Measurements from ENCODE around the gene GPAT2. TPM values are rescaled to one million over a fixed set of nuclear protein-coding genes. Genes with fewer than 3 reads are reported as not detected.
A peak's percentile ranks its signal among the peaks of the same experiment; 100 is the strongest.
"Not testable (repeated sequence)": the region's sequence is repeated elsewhere in the genome, so short reads cannot be mapped to it uniquely, and the experiment has no call there.

GPAT2 gene
- total and polyA plus RNA-seq, 2 of the 13 experiments (the other 11 are each of a cell fraction or from before 2014, with no cell fraction given), result not detected

DNA sequence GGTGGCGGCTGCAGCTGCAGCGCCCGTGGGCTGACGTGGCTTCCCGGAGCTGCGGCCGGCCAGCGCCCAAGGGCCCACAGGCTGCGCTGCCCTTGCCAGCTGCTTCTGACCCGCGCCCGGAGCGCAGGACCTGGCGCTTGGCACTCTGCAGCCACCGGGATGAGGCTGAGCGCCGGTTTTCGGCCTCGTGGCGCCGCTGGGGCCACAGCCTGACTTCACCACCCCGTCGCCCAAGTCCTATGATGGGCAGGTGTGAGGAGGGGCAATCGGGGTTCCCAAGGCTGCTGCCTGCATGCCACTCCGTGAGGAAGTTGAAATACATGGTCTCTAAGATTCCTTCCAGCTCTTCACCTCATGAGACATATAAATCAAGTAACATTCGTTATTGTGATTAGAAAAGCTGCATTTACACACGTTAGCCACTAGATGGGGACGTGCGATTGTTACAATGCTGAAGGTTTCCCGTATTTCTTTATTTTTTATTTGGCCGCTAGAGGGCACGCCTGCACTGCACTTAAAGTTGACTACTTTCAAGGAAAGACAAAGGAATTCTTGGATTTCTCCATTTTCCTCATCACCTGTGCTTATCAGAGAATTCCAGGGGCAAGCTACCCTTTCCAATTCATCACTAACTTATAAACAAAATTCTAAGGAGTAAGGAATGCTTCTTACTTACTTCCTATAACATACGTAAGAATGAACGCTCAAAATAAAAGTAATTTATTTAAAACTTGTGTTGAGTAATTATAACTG is 42.0 kb downstream of the GPAT2 start:
- peak; percentile 64 for FAIRE-seq
- TF ChIP-seq KDM5B (CRISPR knock-in tag; IDR thresholded peaks at IDR 0.05; ENCODE audit: borderline replicate concordance), result 0 out of 2 replicates have a peak, but pooled peaks have one; percentile 47
- TF ChIP-seq YEATS2 (CRISPR knock-in tag; IDR thresholded peaks at IDR 0.05; ENCODE audit: borderline replicate concordance), result peak; percentile 42; the same call in 1 of the 2 replicates
- TF ChIP-seq ZNF225 (CRISPR knock-in tag; IDR thresholded peaks at IDR 0.05), result peak; percentile 79
- TF ChIP-seq NRL (CRISPR knock-in tag; IDR thresholded peaks at IDR 0.05; ENCODE audit: borderline replicate concordance), result 0 out of 2 replicates have a peak, but pooled peaks have one; percentile 9
- TF ChIP-seq ZNF614 (CRISPR knock-in tag; IDR thresholded peaks at IDR 0.05; ENCODE audit: borderline replicate concordance), result 0 out of 2 replicates have a peak, but pooled peaks have one; percentile 22
- peak; percentile 28; the same call in 1 of the 2 replicates for TF ChIP-seq RXRB (CRISPR knock-in tag; IDR thresholded peaks at IDR 0.05; ENCODE audit: borderline replicate concordance)
- TF ChIP-seq ERF (CRISPR knock-in tag; IDR thresholded peaks at IDR 0.05), result 0 out of 2 replicates have a peak, but pooled peaks have one; percentile 29
- TF ChIP-seq, protein P1, sequence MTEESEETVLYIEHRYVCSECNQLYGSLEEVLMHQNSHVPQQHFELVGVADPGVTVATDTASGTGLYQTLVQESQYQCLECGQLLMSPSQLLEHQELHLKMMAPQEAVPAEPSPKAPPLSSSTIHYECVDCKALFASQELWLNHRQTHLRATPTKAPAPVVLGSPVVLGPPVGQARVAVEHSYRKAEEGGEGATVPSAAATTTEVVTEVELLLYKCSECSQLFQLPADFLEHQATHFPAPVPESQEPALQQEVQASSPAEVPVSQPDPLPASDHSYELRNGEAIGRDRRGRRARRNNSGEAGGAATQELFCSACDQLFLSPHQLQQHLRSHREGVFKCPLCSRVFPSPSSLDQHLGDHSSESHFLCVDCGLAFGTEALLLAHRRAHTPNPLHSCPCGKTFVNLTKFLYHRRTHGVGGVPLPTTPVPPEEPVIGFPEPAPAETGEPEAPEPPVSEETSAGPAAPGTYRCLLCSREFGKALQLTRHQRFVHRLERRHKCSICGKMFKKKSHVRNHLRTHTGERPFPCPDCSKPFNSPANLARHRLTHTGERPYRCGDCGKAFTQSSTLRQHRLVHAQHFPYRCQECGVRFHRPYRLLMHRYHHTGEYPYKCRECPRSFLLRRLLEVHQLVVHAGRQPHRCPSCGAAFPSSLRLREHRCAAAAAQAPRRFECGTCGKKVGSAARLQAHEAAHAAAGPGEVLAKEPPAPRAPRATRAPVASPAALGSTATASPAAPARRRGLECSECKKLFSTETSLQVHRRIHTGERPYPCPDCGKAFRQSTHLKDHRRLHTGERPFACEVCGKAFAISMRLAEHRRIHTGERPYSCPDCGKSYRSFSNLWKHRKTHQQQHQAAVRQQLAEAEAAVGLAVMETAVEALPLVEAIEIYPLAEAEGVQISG (CRISPR knock-in tag; IDR thresholded peaks at IDR 0.05), result peak; percentile 78
- TF ChIP-seq ZNF563 (CRISPR knock-in tag; IDR thresholded peaks at IDR 0.05), result peak; percentile 12; the same call in 1 of the 2 replicates
- TF ChIP-seq DMAP1 (CRISPR knock-in tag; IDR thresholded peaks at IDR 0.05), result peak; percentile 47; the same call in 1 of the 2 replicates
- TF ChIP-seq HOXA9 (CRISPR knock-in tag; IDR thresholded peaks at IDR 0.05; ENCODE audit: borderline replicate concordance), result 0 out of 2 replicates have a peak, but pooled peaks have one; percentile 15
- TF ChIP-seq RAD21 (CRISPR knock-in tag; IDR thresholded peaks at IDR 0.05), result peak; percentile 65
- TF ChIP-seq ZNF768 (CRISPR knock-in tag; IDR thresholded peaks at IDR 0.05), result peak; percentile 46
- TF ChIP-seq, protein P2, sequence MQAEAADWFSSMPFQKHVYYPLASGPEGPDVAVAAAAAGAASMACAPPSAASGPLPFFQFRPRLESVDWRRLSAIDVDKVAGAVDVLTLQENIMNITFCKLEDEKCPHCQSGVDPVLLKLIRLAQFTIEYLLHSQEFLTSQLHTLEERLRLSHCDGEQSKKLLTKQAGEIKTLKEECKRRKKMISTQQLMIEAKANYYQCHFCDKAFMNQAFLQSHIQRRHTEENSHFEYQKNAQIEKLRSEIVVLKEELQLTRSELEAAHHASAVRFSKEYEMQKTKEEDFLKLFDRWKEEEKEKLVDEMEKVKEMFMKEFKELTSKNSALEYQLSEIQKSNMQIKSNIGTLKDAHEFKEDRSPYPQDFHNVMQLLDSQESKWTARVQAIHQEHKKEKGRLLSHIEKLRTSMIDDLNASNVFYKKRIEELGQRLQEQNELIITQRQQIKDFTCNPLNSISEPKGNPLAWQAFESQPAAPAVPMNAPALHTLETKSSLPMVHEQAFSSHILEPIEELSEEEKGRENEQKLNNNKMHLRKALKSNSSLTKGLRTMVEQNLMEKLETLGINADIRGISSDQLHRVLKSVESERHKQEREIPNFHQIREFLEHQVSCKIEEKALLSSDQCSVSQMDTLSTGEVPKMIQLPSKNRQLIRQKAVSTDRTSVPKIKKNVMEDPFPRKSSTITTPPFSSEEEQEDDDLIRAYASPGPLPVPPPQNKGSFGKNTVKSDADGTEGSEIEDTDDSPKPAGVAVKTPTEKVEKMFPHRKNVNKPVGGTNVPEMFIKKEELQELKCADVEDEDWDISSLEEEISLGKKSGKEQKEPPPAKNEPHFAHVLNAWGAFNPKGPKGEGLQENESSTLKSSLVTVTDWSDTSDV (CRISPR knock-in tag; IDR thresholded peaks at IDR 0.05), result peak; percentile 44; the same call in 1 of the 2 replicates
- TF ChIP-seq, protein P3, sequence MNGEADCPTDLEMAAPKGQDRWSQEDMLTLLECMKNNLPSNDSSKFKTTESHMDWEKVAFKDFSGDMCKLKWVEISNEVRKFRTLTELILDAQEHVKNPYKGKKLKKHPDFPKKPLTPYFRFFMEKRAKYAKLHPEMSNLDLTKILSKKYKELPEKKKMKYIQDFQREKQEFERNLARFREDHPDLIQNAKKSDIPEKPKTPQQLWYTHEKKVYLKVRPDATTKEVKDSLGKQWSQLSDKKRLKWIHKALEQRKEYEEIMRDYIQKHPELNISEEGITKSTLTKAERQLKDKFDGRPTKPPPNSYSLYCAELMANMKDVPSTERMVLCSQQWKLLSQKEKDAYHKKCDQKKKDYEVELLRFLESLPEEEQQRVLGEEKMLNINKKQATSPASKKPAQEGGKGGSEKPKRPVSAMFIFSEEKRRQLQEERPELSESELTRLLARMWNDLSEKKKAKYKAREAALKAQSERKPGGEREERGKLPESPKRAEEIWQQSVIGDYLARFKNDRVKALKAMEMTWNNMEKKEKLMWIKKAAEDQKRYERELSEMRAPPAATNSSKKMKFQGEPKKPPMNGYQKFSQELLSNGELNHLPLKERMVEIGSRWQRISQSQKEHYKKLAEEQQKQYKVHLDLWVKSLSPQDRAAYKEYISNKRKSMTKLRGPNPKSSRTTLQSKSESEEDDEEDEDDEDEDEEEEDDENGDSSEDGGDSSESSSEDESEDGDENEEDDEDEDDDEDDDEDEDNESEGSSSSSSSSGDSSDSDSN (CRISPR knock-in tag; IDR thresholded peaks at IDR 0.05), result peak; percentile 88

More for the DNA sequence above, 42.0 kb downstream of the GPAT2 start:
- peak overlapping the region; percentile 100 for H3K4me2 ChIP-seq (ENCODE audit: low read depth, low read length)
- H4K20me1 ChIP-seq (ENCODE audit: insufficient read depth, low read length); H3K9me3 ChIP-seq (ENCODE audit: low read length); H3K27me3 ChIP-seq (ENCODE audit: control insufficient read depth in 1 of 2, insufficient read depth in 2 of 2, low read length in 2 of 2); H3K36me3 ChIP-seq (replicated peaks in 1 of 2; ENCODE audit: control insufficient read depth in 1 of 2, insufficient read depth in 2 of 2, low read length in 2 of 2); H3K79me2 ChIP-seq (ENCODE audit: insufficient read depth, low read length); in situ Hi-C loops (cut with HindIII; ENCODE audit: extremely low pct_ligation_motif_present, low pct_unique_long_range_greater_than_20kb); H3K4me1 ChIP-seq (ENCODE audit: insufficient read depth, low read length): not testable (repeated sequence)
- BruUV-seq (replicated peaks), result TSS peak; percentile 79
- peak overlapping the region; percentile 100 for H2AFZ ChIP-seq (ENCODE audit: low read length)
- H3K4me3 ChIP-seq (replicated peaks in 1 of 3; ENCODE audit: insufficient read depth in 1 of 3, low read depth in 2 of 3, low read length in 3 of 3), result peak overlapping the region; percentile 83 to 97 (median 95)
- H3K27ac ChIP-seq (ENCODE audit: extremely low read length, insufficient read depth, low read length), result peak overlapping the region; percentile 90
- 11% methylated on average over 18 of the region's 34 CpGs for WGBS (ENCODE audit: low lambda C conversion rate)
- peak overlapping the region; percentile 90 for H3K9ac ChIP-seq (ENCODE audit: insufficient read depth, low read depth, low read length)
- DNase-seq (ENCODE audit: low spot score) (peak; percentile 38), ATAC-seq (peak; percentile 68)
- intact Hi-C loops (cut with micrococcal nuclease; ENCODE audit: unreplicated experiment), result loop anchor here (1.0 kb wide), 1 partner anchor 182 kb away; no protein-coding TSS in a partner anchor
- ChIA-PET CTCF (ENCODE audit: low intra/inter-chr PET ratio, low total read pairs) (interaction anchor here (0.6 to 1.8 kb wide), 5 partner anchors 124 to 515 kb away, joined by 3 to 15 read pairs (median 3); partner anchors contain the start of gene ADRA2B), POLR2A (interaction anchor here (1.0 kb wide), 1 partner anchor 182 kb away, joined by 3 read pairs; no protein-coding TSS in a partner anchor)

All from HepG2 (cell line).